GM18502 (cell line): ENCODE data around the gene GTPBP2.

Source experiments
- ATAC-seq: cut with Tn5 transposase; IDR thresholded peaks from one replicate; pipeline ENCODE4 v1.9.1; 2021; ENCODE audit warnings: mild to moderate bottlenecking; ENCODE audit not compliant: unreplicated experiment, poor library complexity

Gene GTPBP2

DNA sequence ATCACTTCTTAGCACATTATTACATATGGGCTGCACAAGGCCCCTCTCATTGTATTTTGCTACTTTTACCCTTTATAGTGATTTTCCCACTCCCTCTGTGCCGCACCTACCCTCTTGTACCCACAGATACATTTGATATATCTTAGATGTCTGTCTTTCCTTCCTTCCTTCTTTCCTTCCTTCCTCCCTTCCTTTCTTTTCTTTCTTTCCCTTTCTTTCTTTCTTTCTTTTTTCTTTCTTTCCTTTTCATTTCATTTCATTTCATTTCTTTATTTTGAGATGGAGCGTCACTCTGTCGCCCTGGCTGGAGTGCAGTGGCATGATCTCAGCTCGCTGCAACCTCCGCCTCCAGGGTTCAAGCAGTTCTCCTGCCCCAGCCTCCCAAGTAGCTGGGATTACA lies 40.9 kb downstream of the GTPBP2 start:
- no peak for ATAC-seq

DNA sequence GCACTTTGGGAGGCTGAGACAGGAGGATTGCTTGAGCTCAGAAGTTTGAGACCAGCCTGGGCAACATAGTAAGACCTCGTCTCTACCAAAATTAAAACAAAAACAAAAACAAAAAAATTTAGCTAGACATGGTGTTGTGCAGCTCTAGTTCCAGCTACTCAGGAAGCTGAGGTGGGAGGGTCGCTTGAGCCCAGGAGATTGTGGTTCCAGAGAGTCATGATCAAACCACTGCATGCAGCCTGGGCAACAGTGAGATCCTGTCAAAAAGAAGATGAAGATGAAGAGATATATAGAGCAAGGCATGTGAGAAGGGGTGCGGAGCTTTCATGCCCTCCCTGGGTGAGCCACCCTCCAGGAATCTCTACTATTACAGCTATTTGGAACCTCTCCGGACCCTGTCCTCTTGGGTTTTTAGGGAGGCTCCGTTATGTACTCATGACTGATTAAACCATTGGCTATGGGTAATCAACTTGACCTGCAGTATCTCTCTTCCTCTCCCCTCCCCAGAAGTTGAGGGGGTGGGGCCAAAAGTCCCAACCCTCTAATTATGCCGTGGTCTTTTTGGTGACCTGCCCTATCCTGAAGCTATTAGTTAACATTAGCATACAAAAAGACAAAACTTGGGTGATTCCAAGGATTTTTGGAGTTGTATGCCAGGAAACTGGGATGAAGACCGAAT lies 44.0 kb downstream of the GTPBP2 start:
- ATAC-seq: no peak

GRCh38 chr6:43582911-43583310 lies 46.2 kb downstream of the GTPBP2 start:
- ATAC-seq: no peak

DNA sequence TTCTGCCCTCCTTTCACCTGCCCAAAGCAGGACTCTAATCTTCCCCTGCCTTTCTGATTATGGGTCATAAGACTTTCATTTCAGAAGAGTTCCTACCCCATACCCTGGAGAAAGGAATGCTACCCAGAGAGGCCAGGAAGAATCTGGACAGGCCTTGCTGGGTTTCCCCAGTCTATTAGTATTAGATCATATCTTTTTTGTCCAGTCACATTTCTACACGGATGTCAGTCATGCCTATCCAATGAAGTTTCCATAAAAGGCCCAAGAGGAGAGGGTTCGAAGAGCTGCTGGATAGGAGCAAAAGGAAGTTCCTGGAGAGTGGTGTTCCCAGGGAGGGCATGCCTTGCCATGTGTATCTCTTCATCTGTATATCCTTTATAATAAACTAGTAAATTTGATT lies 49.9 kb downstream of the GTPBP2 start:
- ATAC-seq: no peak

DNA sequence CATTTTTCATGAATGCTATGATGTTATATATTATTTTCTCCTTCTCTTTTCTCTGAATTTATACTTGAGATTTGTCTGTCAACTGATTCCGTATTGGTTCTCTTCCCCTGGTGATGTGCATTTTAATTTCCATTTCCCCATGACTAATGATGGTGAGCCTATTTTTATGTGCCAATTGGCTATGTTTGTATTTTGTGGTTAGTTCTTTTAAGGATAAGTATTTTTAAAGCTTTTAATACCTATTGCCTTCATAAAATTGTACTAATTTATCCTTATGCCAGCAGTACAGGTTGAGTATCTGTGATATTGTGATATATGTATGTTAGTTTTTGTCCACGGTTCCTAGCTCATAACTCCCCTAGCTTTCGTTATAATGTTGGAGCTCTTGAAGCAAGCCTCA lies 50.3 kb downstream of the GTPBP2 start:
- ATAC-seq: no peak

- ATAC-seq: peak; percentile 91
These were observed 53.1 kb downstream of the GTPBP2 start, which contains the start of the genes POLH and XPO5 for GRCh38 chr6:43575772-43576551. Gene POLH, plus strand, starts transcription at chr6:43576185. Its CDS starts 6,135 bp downstream, at chr6:43582320. Gene XPO5, minus strand, starts transcription at chr6:43576038. Its CDS starts 174 bp downstream, at chr6:43575864.

- ATAC-seq: peak; percentile 14
These were observed 53.8 kb downstream of the GTPBP2 start for GRCh38 chr6:43575105-43575771.

GRCh38 chr6:43572015-43572414 lies 57.0 kb downstream of the GTPBP2 start:
- ATAC-seq: no peak

DNA sequence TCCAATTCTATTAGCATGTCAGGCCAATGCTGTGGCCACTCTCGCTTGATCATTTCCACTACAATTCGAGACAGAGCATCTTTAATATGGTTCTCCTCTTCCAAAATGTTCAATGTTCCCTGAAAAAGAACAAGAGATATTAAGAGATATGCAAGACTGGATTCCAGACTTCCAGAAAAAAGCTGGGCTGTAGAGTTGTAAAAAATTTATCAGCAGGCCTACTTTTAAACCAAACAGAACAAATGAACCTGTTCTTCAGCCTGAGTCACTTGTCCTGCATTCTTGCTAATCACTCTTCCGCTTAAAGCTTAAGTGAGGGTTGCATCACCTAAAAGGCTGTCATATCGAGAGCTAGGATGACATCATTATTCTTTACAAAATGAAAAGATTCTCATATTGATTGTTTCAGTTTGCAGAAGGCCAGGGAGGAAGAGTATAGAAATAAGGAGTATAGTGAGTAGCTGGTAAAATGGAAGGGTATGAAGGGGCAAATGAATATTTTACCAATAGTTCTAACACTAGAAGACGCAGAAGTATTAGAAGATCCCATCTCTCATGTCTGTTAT lies 58.1 kb downstream of the GTPBP2 start:
- no peak for ATAC-seq
